Brain microvascular endothelial cell (primary cell): ENCODE data around the gene EXTL2.
A peak's percentile ranks its signal among the peaks of the same experiment; 100 is the strongest.

Experiments used
- DNase-seq: peaks from one replicate; pipeline ENCODE4 v3.0.0-alpha.2; 2020
- H3K27ac ChIP-seq: fragments of 250-450 bp; sonication (Bioruptor Pico); 2 replicates; pipeline ENCODE4 v1.5.1; 2020; ENCODE audit warnings: mild to moderate bottlenecking, moderate library complexity
- H3K27me3 ChIP-seq: fragments of 250-450 bp; sonication (Bioruptor Pico); replicated peaks from 2 replicates; pipeline ENCODE4 v1.5.1; 2020; ENCODE audit warnings: mild to moderate bottlenecking
- H3K36me3 ChIP-seq: fragments of 250-450 bp; sonication (Bioruptor Pico); replicated peaks from 2 replicates; pipeline ENCODE4 v1.5.1; 2020; ENCODE audit warnings: mild to moderate bottlenecking
- H3K4me3 ChIP-seq: 2 replicates; pipeline ENCODE4 v1.5.1; 2011; ENCODE audit warnings: low read depth, mild to moderate bottlenecking, control low read depth, low read length, moderate library complexity
- CTCF ChIP-seq: IDR thresholded peaks from 2 replicates; pipeline ENCODE4 v1.5.1; 2011; ENCODE audit warnings: low read depth, mild to moderate bottlenecking, moderate library complexity, low read length, control low read depth, inconsistent platforms; ENCODE audit errors: missing control alignments
- in situ Hi-C: cut with HindIII; loops from 2 replicates; pipeline ENCODE4 v1.10.0; 2017; ENCODE audit warnings: low sequenced_read_pairs, low pct_ligation_motif_present

Gene EXTL2

GRCh38 chr1:100874433-100874832 lies 20.2 kb downstream of the EXTL2 start:
- no peak for TF ChIP-seq CTCF
- in situ Hi-C loops = loop anchor here (25.0 kb wide), 1 partner anchor 412 kb away; no protein-coding TSS in a partner anchor
- no peak for DNase-seq
- Histone ChIP-seq H3K36me3 (peaks cover 4% of the 10 kb centered on the region), H3K27ac (no peak overlapping the region), H3K4me3 (no peak overlapping the region), H3K27me3 (no peaks in the 10 kb centered on the region)

GRCh38 chr1:100869996-100870395 lies 24.6 kb downstream of the EXTL2 start:
- no peaks in the 10 kb centered on the region for H3K36me3 ChIP-seq
- no peak overlapping the region for H3K4me3 ChIP-seq
- no peak for TF ChIP-seq CTCF
- DNase-seq = no peak
- no peak overlapping the region for H3K27ac ChIP-seq
- in situ Hi-C loops = loop anchor here (10.0 to 25.0 kb wide), 2 partner anchors 245 to 408 kb away; no protein-coding TSS in a partner anchor
- no peaks in the 10 kb centered on the region for H3K27me3 ChIP-seq

DNA sequence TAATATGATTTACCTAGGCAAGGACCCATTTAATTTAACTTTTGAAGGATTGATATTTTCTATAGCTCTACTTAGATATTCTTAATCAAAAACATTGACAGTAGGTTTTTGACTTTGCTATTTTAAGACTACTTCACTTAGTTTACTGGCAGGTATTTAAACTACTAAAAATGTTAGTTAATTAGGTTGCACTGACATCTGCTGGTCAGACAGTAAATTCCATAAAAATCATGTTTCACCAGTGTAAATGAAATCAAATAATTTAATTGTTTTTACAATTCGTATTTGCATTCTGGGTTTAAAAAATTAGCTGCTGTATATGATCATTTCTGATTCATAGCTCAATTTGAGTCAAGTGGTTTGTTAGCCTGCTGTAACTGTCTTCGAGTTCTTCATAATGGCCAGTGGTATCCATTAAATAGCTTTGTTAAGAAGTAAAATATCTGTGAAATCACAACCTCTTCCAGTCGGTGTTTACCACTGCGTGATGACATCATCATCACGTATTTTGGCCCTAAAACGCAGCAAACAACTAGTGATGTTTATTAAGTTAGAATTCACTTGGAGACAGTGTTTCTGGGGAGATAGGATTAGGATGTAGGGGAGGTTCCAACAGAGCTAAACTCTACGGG lies 26.2 kb downstream of the EXTL2 start:
- peak overlapping the region; percentile 21 for H3K4me3 ChIP-seq

DNA sequence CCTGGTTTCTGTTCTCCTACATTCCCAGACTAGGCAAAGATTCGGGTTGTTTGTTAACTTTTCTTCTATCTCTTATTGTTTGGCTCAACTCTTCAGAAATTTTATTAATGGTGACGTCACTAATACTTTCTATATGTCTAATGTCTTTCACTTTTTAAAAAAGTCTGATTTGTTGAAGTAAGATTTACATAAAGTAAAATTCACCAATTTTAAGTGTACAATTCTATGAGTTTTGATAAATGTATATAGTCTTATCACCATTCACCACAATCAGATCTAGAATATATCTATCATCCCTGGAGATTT lies 27.8 kb downstream of the EXTL2 start:
- Histone ChIP-seq H3K27ac (no peak overlapping the region), H3K4me3 (no peak overlapping the region), H3K27me3 (no peaks in the 10 kb centered on the region), H3K36me3 (no peaks in the 10 kb centered on the region)
- in situ Hi-C loops = loop anchor here (10.0 to 25.0 kb wide), 2 partner anchors 242 to 405 kb away; no protein-coding TSS in a partner anchor
- no peak for TF ChIP-seq CTCF
- DNase-seq = no peak

More for the DNA sequence above, 26.2 kb downstream of the EXTL2 start:
- no peak for TF ChIP-seq CTCF
- no peak for DNase-seq
- in situ Hi-C loops = loop anchor here (10.0 to 25.0 kb wide), 2 partner anchors 244 to 406 kb away; no protein-coding TSS in a partner anchor
- Histone ChIP-seq H3K27me3 (no peaks in the 10 kb centered on the region), H3K36me3 (no peaks in the 10 kb centered on the region), H3K27ac (no peak overlapping the region)

DNA sequence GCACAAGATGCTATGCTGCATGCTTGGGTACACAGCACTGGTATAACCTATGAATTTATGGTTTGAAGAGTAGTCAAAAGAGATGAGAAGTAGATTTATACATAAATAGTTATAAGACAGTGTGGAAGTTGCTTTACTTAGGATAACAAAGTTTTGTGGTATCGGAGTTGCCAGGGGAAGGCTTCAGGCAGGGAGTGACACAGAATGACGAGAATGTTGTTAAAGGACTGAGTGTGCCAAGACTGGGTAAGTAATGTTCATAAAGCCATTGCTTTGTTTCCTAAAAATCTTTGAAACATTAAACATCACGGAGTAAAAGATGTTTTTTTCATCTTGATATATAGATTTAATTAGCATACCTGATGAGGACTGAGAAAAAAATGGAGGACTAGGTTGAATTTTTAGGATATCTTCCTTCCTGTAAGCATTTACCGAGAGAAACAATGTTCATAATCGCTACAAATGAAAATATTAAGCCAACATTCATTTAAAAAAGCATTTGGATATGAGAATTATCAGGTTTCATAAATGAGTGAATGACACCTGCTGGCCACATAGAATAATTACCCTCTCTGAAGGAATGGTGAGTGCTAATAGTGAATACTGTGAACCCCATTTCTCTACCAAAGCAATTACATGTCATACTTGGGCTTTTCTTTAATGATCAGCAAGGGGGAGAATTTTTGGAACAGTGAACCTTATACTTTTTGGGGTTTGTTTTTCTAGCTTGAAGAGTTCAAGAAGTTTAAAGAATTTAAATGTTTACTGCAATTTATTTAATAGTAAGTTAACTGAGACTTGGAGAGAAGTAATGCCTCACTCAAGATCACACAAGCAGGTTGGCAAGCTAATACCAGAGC lies 28.4 kb downstream of the EXTL2 start:
- no peak overlapping the region for H3K4me3 ChIP-seq
- H3K27me3 ChIP-seq = no peaks in the 10 kb centered on the region
- peak; percentile 43 for TF ChIP-seq CTCF
- peak overlapping the region; percentile 25 for H3K27ac ChIP-seq
- H3K36me3 ChIP-seq = no peaks in the 10 kb centered on the region
- in situ Hi-C loops = loop anchor here (10.0 to 25.0 kb wide), 2 partner anchors 241 to 404 kb away; no protein-coding TSS in a partner anchor
- DNase-seq = peak; percentile 37
